A549 (cell line): ENCODE results near the gene HIPK1. TPM values are rescaled to one million over a fixed set of nuclear protein-coding genes. Genes with fewer than 3 reads are reported as not detected.

Experiments
- ATAC-seq, 2 experiments: fragments of 200-7000 bp in 1 of 2; fragments of >200 bp in 1 of 2; cut with Nextera tagmentation in 1 of 2; cut with Tn5 transposase in 1 of 2; 3 replicates each; pipeline versions ENCODE4 v1.8.0 to v1.9.1; 2018 to 2020; ENCODE audit warnings: mild to moderate bottlenecking in 1 of 2, moderate library complexity in 1 of 2
- CTCF ChIA-PET: fragments of 300-600 bp; sonication (Branson Sonifier 250); formaldehyde crosslinking; extraction: SDS; loops from one replicate; lab custom pipeline; 2021; ENCODE audit warnings: antibody characterized with exemption, inconsistent platforms; lab: Yijun Ruan, JAX
- POLR2A ChIA-PET: fragments of 350-600 bp; formaldehyde crosslinking; extraction: SDS; loops from one replicate; lab custom pipeline; 2021; ENCODE audit warnings: antibody characterized with exemption, inconsistent platforms; lab: Yijun Ruan, JAX
- DNase-seq, 2 experiments: peaks; one replicate each; pipeline versions ENCODE4 v3.0.0 to v3.0.0-alpha.2; 2011 to 2016; ENCODE audit warnings: low read depth in 1 of 2, low spot score in 1 of 2
- FAIRE-seq: peaks from 2 replicates; lab custom pipeline; 2011; peaks lifted over from hg19 to GRCh38; lab: Jason Lieb, UNC
- H3K27ac ChIP-seq, 2 experiments: fragments of >200 bp; sonication (Bioruptor Twin); formaldehyde crosslinking; 3 replicates each; pipeline ENCODE4 v1.5.1; 2016 to 2017
- H3K4me1 ChIP-seq: fragments of >200 bp; sonication (Bioruptor Twin); formaldehyde crosslinking; 3 replicates; pipeline ENCODE4 v1.6.1; 2016
- H3K4me2 ChIP-seq: fragments of >200 bp; sonication (Bioruptor Twin); formaldehyde crosslinking; 3 replicates; pipeline ENCODE4 v1.6.1; 2016
- H3K4me3 ChIP-seq: fragments of >200 bp; sonication (Bioruptor Twin); formaldehyde crosslinking; 3 replicates; pipeline ENCODE4 v1.5.1; 2016
- H3K9me3 ChIP-seq: fragments of >200 bp; sonication (Bioruptor Twin); formaldehyde crosslinking; 3 replicates; pipeline ENCODE4 v1.6.1; 2016
- ATOH8 ChIP-seq: fragments of 250-450 bp; sonication (Bioruptor Pico); IDR thresholded peaks from 2 replicates; pipeline ENCODE4 v1.5.0; 2020; ENCODE audit warnings: low read depth, mild to moderate bottlenecking, moderate library complexity
- CBX2 ChIP-seq: fragments of 200-600 bp; sonication (generic); IDR thresholded peaks from 2 replicates; pipeline ENCODE4 v1.6.1; 2016; ENCODE audit warnings: low read depth, mild to moderate bottlenecking, borderline replicate concordance
- CEBPB ChIP-seq, 2 experiments: fragments of >200 bp in 1 of 2; sonication (Bioruptor Twin) in 1 of 2; formaldehyde crosslinking in 1 of 2; IDR thresholded peaks; 2 replicates each; pipeline ENCODE4 v1.6.1; 2012 to 2016
- EHMT2 ChIP-seq: fragments of 200-600 bp; sonication (generic); IDR thresholded peaks from 2 replicates; pipeline ENCODE4 v1.6.1; 2016; ENCODE audit warnings: antibody characterized with exemption, low read depth, mild to moderate bottlenecking, moderate library complexity
- ESRRA ChIP-seq: fragments of 150-350 bp; IDR thresholded peaks from 2 replicates; pipeline ENCODE4 v1.6.1; 2014; ENCODE audit warnings: mild to moderate bottlenecking, low read length, borderline replicate concordance
- FOSB ChIP-seq: fragments of 250-450 bp; sonication (Bioruptor Pico); IDR thresholded peaks from 2 replicates; pipeline ENCODE4 v1.5.0; 2020; ENCODE audit warnings: mild to moderate bottlenecking, moderate library complexity
- FOSL2 ChIP-seq, 2 experiments: fragments of 450-650 bp in 1 of 2; fragments of >200 bp in 1 of 2; sonication (Bioruptor Twin) in 1 of 2; formaldehyde crosslinking; IDR thresholded peaks; 2 replicates each; pipeline versions ENCODE4 v1.5.0 to v1.6.1; 2016 to 2020; ENCODE audit warnings: mild to moderate bottlenecking in 1 of 2, moderate library complexity in 1 of 2
- FOXS1 ChIP-seq: fragments of 250-450 bp; sonication (Bioruptor Pico); IDR thresholded peaks from 2 replicates; pipeline ENCODE4 v1.5.0; 2020; ENCODE audit warnings: mild to moderate bottlenecking, moderate library complexity
- HEYL ChIP-seq: fragments of 250-450 bp; sonication (Bioruptor Pico); IDR thresholded peaks from 2 replicates; pipeline ENCODE4 v1.8.0; 2021; ENCODE audit warnings: mild to moderate bottlenecking, moderate library complexity
- HMGXB4 ChIP-seq: fragments of 250-450 bp; sonication (Bioruptor Pico); IDR thresholded peaks from 2 replicates; pipeline ENCODE4 v1.5.0; 2021; ENCODE audit warnings: mild to moderate bottlenecking, moderate library complexity, borderline replicate concordance
- HOXB13 ChIP-seq: fragments of 250-450 bp; sonication (Bioruptor Pico); IDR thresholded peaks from 2 replicates; pipeline ENCODE4 v1.5.0; 2020; ENCODE audit warnings: low read depth, mild to moderate bottlenecking, moderate library complexity
- JUN ChIP-seq, 2 experiments: fragments of >200 bp; sonication (Bioruptor Twin); formaldehyde crosslinking; IDR thresholded peaks; 2 replicates in 1 of 2; 3 replicates in 1 of 2; pipeline ENCODE4 v1.6.1; 2016 to 2017
- KDM5A ChIP-seq: fragments of 200-600 bp; sonication (generic); IDR thresholded peaks from 2 replicates; pipeline ENCODE4 v1.6.1; 2016; ENCODE audit warnings: antibody characterized with exemption, mild to moderate bottlenecking
- MYC ChIP-seq: IDR thresholded peaks from 2 replicates; pipeline ENCODE4 v1.6.1; 2012; ENCODE audit warnings: mild to moderate bottlenecking, inconsistent platforms, low read length, improper control_type of control experiment, borderline replicate concordance
- NFE2L2 ChIP-seq: fragments of 150-350 bp; conservative IDR thresholded peaks from 2 replicates; pipeline ENCODE4 v1.6.1; 2014; ENCODE audit warnings: low read length
- NPAS2 ChIP-seq: fragments of 250-450 bp; sonication (Bioruptor Pico); IDR thresholded peaks from 2 replicates; pipeline ENCODE4 v1.8.0; 2022; ENCODE audit warnings: mild to moderate bottlenecking, moderate library complexity, borderline replicate concordance
- POLR2A ChIP-seq: IDR thresholded peaks from 2 replicates; pipeline ENCODE4 v1.6.1; 2012; ENCODE audit warnings: mild to moderate bottlenecking, low read length
- POLR2AphosphoS2 ChIP-seq: conservative IDR thresholded peaks from 2 replicates; pipeline ENCODE4 v1.6.1; 2012; ENCODE audit warnings: low read length, improper control_type of control experiment, inconsistent platforms
- TFCP2L1 ChIP-seq: fragments of 250-450 bp; sonication (Bioruptor Pico); IDR thresholded peaks from 2 replicates; pipeline ENCODE4 v1.5.0; 2021; ENCODE audit warnings: mild to moderate bottlenecking
- USF2 ChIP-seq: fragments of 450-650 bp; IDR thresholded peaks from 2 replicates; pipeline ENCODE4 v1.6.1; 2014; ENCODE audit warnings: antibody characterized with exemption
- ZFP36 ChIP-seq: fragments of 450-650 bp; IDR thresholded peaks from 2 replicates; pipeline ENCODE4 v1.6.1; 2014; ENCODE audit warnings: borderline replicate concordance; ENCODE audit not compliant: partially characterized antibody
- WGBS: methylation state at CpG from one replicate; pipeline ENCODE4 v1.1.6; 2017; ENCODE audit errors: missing lambda C conversion rate; 5-methylcytosine and 5-hydroxymethylcytosine counted together
- polyA plus RNA-seq, 4 experiments: library from polyadenylated mRNA; depleted of rRNA in 3 of 4; stranded (reverse); fragments of >200 nt; fragmentation: RNase III in 1 of 4; extraction: RNeasy Plus Mini Kit Qiagen cat#74134 plus additional on column Dnase treatment in 1 of 4; gene quantifications; 2 replicates in 3 of 4; 3 replicates in 1 of 4; pipeline ENCODE4 v1.2.3, GENCODE V29; 2011 to 2017

HIPK1 gene
- polyA plus RNA-seq, 2 of the 4 experiments (the other 2 are of a cell fraction): 11.3 to 27.4 TPM

GRCh38 chr1:113929750-113930498 lies 800 bp downstream of the HIPK1 start:
- Histone ChIP-seq H3K4me2 (peak overlapping the region; percentile 90), H3K27ac (peak overlapping the region; percentile 84 to 97), H3K4me3 (peak overlapping the region; percentile 96), H3K9me3 (no peaks in the 10 kb centered on the region), H3K4me1 (peaks cover 21% of the 10 kb centered on the region)
- POLR2A ChIA-PET: interaction anchor here (1.0 to 3.7 kb wide), 4 partner anchors 20 to 172 kb away, joined by 3 to 32 read pairs (median 8); partner anchors contain the start of genes AP4B1, DCLRE1B and RSBN1
- FAIRE-seq (no peak), ATAC-seq (peak; percentile 69 to 78), DNase-seq (peak in 1 of 2 experiments; percentile 25)
- 0% methylated on average over 13 of the region's 64 CpGs for WGBS
- no peak for TF ChIP-seq TFCP2L1
- no peak for TF ChIP-seq FOSB (CRISPR knock-in tag)
- TF ChIP-seq MYC: no peak
- TF ChIP-seq POLR2A: no peak
- TF ChIP-seq ESRRA: no peak
- no peak for TF ChIP-seq NPAS2 (CRISPR knock-in tag)
- TF ChIP-seq FOXS1 (CRISPR knock-in tag): no peak
- no peak for TF ChIP-seq USF2
- TF ChIP-seq FOSL2 (IDR thresholded peaks at IDR 0.05): no peak
- TF ChIP-seq FOSL2 (CRISPR knock-in tag; IDR thresholded peaks at IDR 0.05): no peak
- no peak for TF ChIP-seq CEBPB (IDR thresholded peaks at IDR 0.05)
- CTCF ChIA-PET: interaction anchor here (0.6 to 2.3 kb wide), 8 partner anchors 12 to 95 kb away, joined by 3 to 9 read pairs (median 4); partner anchors contain the start of genes AP4B1 and DCLRE1B

GRCh38 chr1:113930499-113931161 lies 1.5 kb downstream of the HIPK1 start:
- Histone ChIP-seq H3K4me1 (peaks cover 21% of the 10 kb centered on the region), H3K9me3 (no peaks in the 10 kb centered on the region), H3K4me2 (peak overlapping the region; percentile 90), H3K4me3 (peak overlapping the region; percentile 96), H3K27ac (peak overlapping the region; percentile 84 to 97; a peak in 5 of 6 replicates)
- ATAC-seq: peak in 1 of 2 experiments; percentile 50; a peak in 3 of 6 replicates
- no peak for FAIRE-seq
- 14% methylated on average over 8 of the region's 8 CpGs for WGBS
- peak; percentile 21 to 27 for DNase-seq
- CTCF ChIA-PET: interaction anchor here (0.6 to 1.3 kb wide), 5 partner anchors 10 to 96 kb away, joined by 3 to 5 read pairs (median 4); partner anchors contain the start of gene AP4B1
- TF ChIP-seq HEYL (CRISPR knock-in tag): no peak
- no peak for TF ChIP-seq NFE2L2
- TF ChIP-seq KDM5A: no peak
- TF ChIP-seq POLR2AphosphoS2: no peak
- no peak for TF ChIP-seq ZFP36
- TF ChIP-seq HOXB13 (CRISPR knock-in tag): no peak
- TF ChIP-seq FOXS1 (CRISPR knock-in tag): no peak
- TF ChIP-seq MYC: no peak
- no peak for TF ChIP-seq HMGXB4
- no peak for TF ChIP-seq ATOH8 (CRISPR knock-in tag)
- no peak for TF ChIP-seq JUN (IDR thresholded peaks at IDR 0.05)
- no peak for TF ChIP-seq EHMT2
- no peak for TF ChIP-seq CBX2
- POLR2A ChIA-PET: interaction anchor here (1.1 to 3.7 kb wide), 2 partner anchors 26 to 118 kb away, joined by 5 to 32 read pairs; partner anchors contain the start of genes AP4B1, DCLRE1B and RSBN1
